ENCODE measurements around the gene PRCD.

Gene PRCD

GRCh38 chr17:76572201-76572910 lies 32.5 kb downstream of the PRCD start:
- no peak for DNase-seq

- DNase-seq = no peak
These were observed 33.3 kb downstream of the PRCD start for GRCh38 chr17:76573096-76573495.

DNA sequence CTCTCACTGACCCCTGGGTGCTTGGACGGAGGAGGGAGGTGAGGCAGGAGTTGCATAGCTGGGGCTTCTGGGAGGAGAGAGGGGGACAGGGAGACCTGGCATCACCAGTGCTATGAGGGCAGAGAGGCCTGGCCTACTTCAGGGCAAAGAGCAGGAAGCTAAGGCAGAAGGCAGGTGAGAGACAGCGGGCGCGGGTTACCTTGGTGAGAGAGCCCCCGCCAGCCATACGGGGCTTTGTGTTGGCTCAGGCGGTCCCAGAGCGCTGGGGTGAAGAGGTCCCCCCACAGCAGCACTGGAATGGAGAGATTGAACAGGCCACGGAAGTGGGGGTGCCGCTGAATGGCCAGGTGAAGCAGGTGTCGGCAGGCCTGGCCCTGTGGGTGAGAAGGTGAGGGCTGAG lies 34.3 kb downstream of the PRCD start:
- no peak for DNase-seq

- DNase-seq = no peak
These were observed 35.7 kb downstream of the PRCD start for GRCh38 chr17:76575570-76575969.

DNA sequence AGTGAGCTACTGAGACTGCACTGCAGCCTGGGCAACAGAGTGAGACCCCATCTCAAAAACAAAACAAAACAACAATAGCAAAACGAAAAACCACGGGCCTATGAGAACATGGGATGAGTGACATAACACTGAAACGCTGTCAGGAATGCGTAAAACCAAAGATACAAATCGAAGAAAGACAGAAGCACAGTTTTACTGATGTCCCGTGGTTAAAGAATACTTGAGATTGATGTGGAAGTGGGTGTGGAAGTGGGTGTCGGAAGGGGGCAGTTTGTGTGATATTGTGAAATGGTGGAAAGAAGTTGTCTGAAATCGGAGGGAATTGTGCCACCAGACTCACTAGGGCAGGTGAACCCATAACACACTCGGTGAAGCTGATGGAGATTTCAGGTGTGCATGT lies 36.3 kb downstream of the PRCD start:
- no peak for DNase-seq

DNA sequence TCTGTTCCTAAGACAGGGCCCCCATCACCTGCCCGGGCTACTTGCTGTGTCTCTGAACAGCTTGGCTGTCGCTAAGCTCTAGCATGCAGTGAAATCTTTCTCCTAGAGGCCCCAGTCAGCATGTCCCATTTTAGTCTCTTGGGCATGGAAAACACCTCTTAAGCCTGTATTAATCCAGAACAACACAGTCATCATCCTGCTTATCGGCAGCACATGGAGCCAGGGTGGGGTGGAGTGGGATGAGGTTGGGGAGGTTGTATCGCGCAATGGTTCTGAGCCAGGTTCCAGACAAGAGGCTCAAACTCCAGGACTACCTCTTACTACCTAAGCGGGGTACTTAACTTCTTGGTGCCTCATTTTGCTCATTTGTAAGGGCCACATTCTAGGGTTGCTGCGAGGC lies 38.0 kb downstream of the PRCD start:
- DNase-seq = no peak

GRCh38 chr17:76578376-76578775 lies 38.5 kb downstream of the PRCD start:
- no peak for DNase-seq

GRCh38 chr17:76579281-76579680 lies 39.4 kb downstream of the PRCD start:
- no peak for DNase-seq

- no peak for DNase-seq
These were observed 41.7 kb downstream of the PRCD start for GRCh38 chr17:76581515-76581914.

DNA sequence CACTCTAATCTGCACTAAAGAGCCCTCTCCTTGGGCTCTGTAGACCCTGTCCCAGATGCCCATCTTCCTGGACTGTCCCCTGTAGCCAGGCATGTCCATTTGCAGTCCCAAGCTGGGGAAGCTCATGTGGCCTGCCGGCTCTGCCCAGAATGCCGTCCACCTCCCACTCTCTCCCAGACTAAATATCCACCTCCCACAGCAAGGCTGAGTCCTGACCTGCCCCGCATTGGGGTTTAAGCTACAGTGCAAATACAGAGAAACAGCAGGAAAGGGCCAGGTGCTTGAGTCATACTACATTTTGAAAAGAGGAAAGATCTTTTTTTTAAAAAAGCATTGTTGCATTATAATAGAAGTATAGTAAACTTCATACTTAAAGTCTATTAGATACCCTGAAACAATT lies 42.8 kb downstream of the PRCD start:
- DNase-seq = no peak

GRCh38 chr17:76584427-76585032 lies 44.7 kb downstream of the PRCD start:
- no peak for DNase-seq

DNA sequence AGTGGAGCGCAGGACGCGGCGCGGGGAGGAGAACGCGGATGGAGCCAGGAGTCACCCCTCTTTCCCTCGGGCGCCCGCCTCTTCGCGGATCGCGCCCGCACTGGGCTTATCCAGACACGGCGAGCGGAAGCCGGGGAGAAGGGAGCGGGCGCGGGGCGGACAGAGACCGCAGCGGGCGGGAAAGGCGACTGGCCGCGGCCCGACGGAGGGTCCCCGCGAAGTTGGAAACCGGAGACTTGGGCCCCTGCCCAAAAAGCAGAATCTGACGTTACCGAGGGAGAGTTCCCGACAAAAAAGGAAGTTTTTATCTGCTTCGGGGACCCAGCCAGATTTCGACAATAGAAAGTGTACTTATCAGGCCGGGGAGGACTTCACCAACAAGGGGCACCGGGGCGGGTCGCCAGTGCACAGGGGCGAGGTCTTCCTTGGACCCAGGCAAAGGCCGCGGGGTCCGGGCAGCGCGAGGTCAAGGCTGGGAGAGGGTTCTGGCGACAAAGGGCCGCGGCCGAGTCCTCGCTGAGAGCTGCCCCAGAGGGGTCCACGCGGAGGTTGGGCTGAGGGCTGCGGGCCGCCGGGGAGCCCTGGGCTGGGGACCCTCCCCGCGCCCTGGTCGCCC lies 45.3 kb downstream of the PRCD start:
- peak; percentile 77 for DNase-seq

- DNase-seq = peak; percentile 80
These were observed 46.1 kb downstream of the PRCD start, which contains the start of gene ST6GALNAC2 for GRCh38 chr17:76585649-76586593. Gene ST6GALNAC2, minus strand, starts transcription at chr17:76585860. Its CDS starts 52 bp downstream, at chr17:76585808.

- no peak for DNase-seq
These were observed 47.1 kb downstream of the PRCD start for GRCh38 chr17:76586741-76587487.

DNA sequence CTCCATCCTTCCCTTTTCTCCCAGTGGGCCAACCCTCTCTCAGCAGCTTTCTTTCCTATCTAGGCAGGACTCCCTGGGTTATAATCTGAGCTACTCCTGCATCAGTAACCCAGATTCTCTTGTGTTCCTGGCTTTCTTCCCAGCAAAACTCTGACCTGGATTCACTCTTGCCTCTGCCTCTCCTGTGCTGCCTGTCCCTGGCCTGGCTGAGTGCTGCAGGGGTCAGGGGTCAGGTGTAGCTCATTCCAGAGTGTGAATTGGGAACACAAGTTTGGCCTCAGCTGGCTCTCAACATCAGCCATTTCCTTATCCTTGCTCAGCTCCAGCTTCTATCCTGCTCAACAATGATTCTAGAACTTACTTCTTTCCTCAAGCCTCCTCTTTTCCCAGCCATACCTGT lies 48.3 kb downstream of the PRCD start:
- no peak for DNase-seq

- no peak for DNase-seq
These were observed 53.6 kb downstream of the PRCD start for GRCh38 chr17:76593384-76593826.

GRCh38 chr17:76593959-76594358 lies 54.1 kb downstream of the PRCD start:
- DNase-seq = no peak

- DNase-seq = no peak
These were observed 54.8 kb downstream of the PRCD start for GRCh38 chr17:76594690-76595089.

All from right kidney (tissue), 1 donor.